Left lobe of liver (tissue), 2 donors: Measurements from ENCODE around the gene CFAP46. TPM values are rescaled to one million over a fixed set of nuclear protein-coding genes. Genes with fewer than 3 reads are reported as not detected.
"Not testable (repeated sequence)": the region's sequence is repeated elsewhere in the genome, so short reads cannot be mapped to it uniquely, and the experiment has no call there.

Experiments
- ATAC-seq: fragments of 200-7000 bp; cut with Tn5 transposase; one replicate; pipeline ENCODE4 v1.9.1; 2020; ENCODE audit warnings: mild to moderate bottlenecking, moderate library complexity
- DNase-seq: peaks from one replicate; pipeline ENCODE4 v3.0.0-alpha.2; 2020; ENCODE audit warnings: low spot score
- total RNA-seq: library from RNA; stranded (reverse); gene quantifications from one replicate; pipeline ENCODE4 v1.2.1, GENCODE V29; 2021
- donor health status: DM: no; HTN: no; CAD: no; lungs with moderate emphysema.
- donor health status: DM: no; HTN: yes; CAD: no.

The CFAP46 gene
- total RNA-seq, 1 donor from 2014 or later = 0.08 TPM

DNA sequence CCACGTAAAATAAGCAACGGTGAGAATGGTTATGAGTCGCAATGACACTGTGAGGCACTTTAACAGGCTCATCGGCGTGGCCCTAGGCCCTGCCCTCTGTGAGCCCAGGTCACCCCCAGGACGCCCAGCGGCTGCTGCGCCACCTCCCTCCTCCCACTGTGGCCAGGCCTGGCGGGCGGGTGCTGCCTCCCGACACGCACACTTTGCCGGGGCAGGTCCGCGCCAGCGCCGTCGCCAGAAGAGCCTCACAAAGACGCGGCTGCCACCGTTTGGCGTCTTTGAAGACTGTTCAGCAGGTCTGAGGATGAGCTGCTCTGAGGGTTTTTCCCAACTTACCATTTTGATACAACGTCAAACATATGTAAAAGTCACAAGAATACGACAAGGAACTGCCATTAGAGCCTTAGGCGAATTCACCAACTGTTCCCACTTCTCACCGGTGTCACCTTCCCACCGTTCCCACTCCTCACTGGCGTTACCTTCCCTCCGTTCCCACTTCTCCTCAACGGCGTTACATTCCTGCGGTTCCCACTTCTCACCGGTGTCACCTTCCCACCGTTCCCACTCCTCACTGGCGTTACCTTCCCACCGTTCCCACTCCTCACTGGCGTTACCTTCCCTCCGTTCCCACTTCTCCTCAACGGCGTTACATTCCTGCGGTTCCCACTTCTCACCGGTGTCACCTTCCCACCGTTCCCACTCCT lies 22.5 kb upstream of the CFAP46 start:
- not testable (repeated sequence) for ATAC-seq, DNase-seq

DNA sequence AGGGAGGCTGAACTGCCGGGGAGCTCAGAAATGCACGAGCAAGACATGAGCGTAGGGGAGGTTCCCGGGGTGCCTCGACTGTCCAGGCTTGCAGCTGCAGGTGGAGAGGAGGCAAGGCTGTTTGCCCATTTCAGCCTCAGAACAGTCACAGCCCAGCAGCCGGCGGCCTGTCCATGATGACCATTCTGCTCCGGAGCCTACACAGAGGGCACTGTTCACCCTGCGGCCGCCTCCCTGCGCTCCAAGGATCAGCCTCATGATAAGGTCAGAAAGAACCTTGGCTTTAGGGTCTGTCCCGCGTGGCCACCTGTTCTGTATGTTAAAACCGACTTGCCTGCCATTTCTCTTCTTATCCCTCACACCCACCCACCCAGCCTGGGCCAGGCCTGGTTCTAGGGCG lies 21.9 kb upstream of the CFAP46 start:
- no peak for DNase-seq
- no peak for ATAC-seq

DNA sequence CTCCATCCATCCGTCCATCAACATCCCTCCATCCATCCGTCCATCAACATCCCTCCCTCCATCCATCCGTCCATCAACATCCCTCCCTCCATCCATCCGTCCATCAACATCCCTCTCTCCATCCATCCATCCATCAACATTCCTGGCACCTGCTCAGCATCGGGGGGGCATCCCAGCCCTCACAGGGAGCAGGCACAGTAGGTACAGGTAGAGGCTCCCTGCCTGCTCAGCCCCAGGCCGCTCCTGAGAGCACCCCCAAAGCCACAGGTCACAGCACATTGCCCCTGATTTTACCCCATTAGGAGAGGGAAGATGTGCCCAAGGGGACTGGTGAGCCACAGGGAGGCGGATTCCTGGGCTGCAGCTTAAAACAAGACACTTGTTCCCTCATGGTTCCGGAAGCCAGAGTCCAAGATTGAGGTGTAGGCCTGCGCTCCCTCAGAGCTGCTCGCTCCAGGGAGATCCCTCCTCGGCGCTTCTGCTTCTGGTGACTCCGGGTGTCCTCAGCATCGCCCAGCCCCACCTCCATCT lies 21.1 kb upstream of the CFAP46 start:
- DNase-seq = no peak
- no peak for ATAC-seq

DNA sequence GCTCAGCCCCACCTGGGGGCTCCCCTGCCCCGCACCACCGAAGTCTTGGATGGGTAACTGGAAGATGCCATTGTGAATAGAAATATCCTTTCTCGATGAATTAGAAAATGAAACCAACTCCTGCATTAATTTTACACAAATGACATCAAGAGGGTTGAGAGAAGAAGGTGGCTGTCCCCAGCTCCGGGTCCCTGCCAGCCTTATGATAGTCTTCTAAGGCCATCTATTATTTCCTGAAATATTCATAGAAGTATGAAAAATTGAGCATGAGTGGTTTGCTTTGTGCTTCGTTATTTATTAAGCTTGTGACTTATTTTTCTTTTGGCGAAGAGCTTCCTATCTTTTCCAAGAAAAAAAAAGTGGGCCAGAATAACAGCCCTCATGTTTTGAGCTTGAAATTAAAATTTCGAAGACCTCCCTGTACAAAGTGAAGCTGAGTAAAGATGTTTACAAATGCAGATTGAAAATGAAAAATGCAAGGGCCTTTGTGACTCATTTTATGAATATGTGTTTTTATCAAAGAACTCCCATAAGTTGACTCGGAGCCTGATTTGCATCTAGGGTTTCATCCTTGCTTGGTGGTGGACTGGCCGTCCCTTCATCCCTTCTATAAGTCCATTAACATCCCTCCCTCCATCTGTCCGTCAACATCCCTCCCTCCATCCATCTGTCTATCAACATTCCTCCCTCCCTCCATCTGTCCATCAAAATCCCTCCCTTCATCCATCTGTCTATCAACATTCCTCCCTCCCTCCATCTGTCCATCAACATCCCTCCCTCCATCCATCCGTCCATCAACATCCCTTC lies 20.5 kb upstream of the CFAP46 start:
- ATAC-seq (peak; percentile 23), DNase-seq (no peak)

DNA sequence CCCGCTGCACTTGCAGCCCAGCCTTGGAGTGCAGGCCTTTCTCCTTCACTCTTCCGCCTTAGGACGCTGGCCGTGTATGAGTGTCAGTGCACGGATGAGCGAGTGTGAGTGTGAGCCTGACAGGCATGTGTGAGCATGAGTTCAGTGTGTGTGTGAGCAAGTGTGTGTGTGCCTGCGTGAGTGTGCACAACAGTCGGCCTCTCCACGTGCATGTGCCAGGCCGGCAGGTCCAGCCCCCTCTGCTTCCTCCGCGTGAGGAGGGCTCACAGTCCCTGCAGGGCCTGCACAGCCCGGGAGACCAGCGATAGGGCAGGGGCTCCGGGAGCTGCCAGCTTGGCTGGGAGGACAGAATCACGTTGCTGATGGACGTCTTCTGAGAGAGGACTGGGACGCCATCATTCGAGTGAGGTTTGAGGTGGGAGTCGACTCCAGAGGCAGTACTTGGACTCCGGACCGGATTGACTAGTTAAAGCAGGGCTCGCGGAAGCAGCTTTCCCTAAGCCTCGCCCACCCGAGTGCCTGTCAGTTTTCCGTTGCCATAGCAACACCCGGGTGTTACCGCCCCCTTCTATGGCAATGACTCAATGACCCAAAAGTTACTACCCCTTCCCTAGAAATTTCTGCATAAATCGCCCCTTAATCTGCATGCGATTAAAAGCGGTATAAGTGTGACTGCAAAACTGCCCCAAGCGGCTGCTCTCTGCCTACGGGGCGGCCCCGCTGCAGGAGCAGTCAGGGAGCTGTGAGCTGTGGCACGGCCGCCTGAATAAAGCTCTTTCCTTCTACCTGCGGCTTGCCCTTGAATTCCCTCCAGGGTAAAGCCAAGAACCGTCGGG lies 19.6 kb upstream of the CFAP46 start:
- peak; percentile 74 for ATAC-seq

DNA sequence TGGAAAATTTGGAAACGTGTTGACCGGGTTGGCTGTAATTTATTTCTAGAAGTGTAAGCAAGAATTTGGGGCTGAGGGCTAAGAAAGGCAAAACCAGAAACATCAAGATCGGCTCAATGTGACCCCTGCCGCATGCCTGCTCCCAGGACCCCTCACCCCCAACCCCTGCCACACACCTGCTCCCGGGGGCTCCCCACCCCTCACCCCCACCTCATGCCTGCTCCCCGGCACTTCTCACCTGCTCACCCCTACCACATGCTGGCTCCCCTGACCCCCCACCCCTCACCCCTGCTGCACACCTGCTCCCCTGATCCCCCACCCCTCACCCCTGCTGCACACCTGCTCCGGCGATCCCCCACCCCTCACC lies 19.0 kb upstream of the CFAP46 start:
- no peak for DNase-seq
- ATAC-seq = no peak

More for the DNA sequence above, 19.6 kb upstream of the CFAP46 start:
- DNase-seq = no peak

DNA sequence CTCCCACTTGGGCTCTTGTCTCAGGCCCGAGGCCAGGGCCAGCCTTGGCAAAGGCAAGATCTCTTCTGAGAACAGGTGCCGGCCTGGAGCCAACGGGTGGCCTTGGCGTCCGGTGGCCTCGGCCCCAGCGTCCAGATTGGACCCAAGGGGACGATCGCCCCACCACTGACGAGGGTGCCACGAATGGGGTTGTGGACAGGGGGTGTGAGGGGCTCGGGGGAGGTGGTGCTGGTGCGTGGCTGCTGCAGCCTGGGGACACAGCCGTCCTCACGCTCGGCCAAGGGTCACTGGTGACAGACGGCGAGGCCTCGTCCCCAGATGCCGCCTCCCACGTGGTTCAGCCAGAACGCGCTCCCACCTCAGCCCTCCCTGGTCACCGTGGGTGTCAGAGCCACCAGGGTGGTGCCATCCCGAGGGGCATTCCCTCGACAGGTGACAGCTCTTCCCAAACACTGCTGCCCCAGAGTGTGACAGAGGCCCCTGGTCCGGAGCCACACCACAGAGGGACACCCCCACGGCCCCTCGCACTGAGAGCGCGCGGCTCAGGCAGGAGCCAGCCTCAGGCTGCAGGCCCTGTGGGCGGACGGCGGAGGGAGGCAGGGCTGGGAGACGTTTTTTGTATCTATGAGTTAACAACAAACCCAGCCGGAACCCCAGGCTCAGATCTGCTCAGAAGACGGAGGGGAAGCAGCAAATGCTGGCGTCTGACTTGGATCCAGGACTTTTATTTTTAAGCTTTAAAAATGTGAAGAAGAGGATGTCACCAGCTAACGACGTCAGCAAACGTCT lies 18.5 kb upstream of the CFAP46 start:
- ATAC-seq (no peak), DNase-seq (no peak)

DNA sequence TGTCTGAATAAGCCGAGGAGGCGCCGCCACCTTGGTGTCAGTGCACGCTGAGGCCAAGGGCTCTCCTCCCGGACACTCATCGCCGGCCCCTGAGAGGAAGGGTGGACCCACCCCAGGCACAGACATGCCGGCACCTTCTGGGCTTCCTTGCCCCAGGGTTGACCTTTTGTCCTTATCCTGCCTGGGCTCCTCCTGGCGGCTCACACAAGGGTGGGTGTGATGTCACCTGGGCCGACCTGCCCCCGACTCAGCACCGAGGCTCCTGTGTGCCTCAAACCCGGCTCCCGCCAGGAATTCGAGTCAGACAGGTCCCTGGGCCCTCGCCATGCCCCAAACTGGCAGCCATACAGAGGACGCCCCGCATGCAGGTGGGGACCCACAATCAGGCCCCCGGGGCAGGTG lies 17.7 kb upstream of the CFAP46 start:
- no peak for ATAC-seq

DNA sequence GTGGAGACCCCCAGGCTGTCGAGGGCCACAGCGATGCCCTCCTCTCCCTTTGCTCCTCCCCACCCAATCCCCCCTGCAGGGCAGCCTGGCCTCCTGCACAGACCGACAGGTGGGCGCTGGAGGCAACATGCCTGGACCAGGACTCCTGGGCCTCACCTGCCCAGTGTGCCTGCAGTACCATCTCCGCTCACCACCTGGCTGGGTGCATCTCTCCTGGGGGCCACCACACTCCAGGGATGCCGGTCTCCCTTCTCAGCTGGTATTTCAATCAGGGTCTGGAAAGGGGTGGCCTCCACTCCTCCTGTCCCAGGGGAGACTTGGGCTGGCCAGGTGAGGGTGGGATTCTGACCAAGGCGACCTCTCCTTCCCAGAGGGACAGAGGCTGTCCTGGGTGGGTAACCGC lies 17.2 kb upstream of the CFAP46 start:
- ATAC-seq (no peak), DNase-seq (no peak)

More for the DNA sequence above, 17.7 kb upstream of the CFAP46 start:
- peak; percentile 45 for DNase-seq

DNA sequence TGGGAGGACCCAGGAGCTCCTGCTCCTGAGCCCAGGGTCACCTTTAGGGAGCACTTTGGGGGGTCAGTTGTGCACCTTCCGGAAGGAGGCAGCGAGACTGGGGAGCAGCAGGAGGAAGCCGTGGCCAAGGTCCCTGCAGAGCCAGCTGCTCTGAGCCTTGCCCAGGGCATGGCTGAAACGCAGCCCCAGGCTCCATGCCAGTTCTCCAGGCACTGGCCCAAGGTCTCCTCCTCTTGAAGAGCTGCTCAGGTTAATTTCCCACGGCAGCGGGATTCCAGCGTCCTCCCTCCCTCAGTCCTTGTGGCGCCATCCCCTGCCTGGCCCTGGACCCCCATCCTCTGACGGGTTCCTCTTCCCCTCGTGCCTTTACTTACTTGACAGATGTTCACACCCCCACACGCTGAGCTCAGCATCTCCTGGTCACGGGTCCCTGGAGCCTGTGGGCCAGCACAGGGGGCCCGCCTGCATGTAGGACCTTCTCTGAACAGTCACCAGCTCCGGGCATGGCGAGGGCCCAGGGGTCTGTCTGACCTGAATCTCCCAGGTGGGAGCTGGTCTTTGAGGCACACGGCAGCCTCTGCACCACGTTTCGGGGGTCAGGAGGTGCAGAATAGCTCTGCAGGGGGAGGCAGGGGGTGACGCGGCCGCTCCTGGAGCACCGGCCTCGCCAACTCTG lies 16.7 kb upstream of the CFAP46 start:
- ATAC-seq (peak; percentile 54), DNase-seq (peak; percentile 51)

DNA sequence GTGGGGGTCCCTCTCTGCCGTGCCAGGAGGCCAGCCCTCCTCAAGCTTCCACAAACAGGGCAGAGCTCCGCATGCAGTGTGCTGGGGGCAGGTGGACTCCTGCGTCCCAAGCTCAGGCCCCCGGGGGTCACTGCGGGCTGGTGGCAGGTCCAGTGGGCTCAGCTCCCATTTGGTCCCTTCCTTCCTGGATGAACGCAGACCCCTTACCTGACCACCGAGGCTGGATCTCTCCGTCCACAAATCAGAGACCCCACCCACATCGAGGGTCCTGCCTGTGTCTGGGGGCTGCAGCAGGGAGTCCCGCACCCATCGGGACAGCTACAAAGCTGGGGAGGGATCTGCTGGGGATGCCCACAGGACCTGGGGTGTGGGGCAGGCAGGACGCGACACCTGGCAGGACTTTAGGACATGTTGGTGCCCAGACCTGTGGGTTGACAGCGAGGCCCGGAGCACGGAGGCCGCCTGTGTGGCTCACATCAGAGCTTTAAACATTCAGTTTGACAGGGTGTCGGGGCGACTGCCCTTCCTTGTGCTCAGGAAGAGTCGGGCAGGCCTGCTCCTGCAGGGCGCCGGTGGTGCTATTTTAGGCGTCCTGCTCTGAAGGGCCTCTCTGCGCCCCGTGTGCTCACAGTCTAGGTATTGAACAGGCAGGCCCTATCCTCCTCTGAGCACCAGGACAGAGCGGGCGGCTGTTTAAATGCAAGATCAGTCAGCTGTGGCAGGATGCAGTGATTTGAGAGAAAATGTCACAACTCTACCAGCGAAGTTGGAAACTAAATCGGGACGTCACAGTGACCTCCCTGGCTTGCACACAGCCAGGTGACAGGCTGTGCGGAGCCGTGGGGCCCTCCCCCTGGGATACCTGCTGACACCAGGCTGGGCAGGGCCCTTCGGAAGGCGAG lies 15.9 kb upstream of the CFAP46 start:
- ATAC-seq = no peak
- DNase-seq = no peak

DNA sequence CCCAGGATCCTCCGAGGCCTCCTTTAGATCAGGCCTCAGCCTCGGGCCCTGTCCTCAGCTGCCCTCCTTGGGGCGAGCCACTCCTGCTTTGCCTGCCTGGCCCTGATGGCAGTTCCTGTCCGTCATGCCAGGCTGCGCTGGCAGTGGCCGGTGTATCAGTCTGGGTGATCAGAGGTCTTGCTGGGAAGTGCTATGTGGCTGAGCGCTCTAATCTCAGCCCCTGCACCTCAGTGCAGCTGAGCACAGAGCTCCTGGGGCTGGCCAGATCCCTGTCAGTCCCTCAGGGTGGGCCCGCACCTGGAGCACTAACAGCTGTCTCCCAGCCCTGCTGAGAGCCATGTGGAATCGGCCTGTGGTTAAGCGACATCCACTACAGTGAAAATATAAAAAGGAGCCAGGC lies 14.8 kb upstream of the CFAP46 start:
- DNase-seq (no peak), ATAC-seq (no peak)

DNA sequence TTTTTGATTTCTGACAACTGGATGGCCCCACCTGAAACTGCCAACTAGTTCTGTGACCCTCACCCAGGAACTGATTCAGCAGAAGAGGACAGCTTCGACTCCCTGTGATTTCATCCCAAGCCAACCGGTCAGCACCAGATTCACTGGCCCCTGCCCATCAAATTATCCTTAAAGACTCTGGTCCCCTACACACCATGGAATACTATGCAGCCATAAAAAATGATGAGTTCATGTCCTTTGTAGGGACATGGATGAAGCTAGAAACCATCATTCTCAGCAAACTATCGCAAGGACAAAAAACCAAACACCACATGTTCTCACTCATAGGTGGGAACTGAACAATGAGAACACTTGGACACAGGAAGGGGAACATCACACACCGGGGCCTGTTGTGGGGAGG lies 13.9 kb upstream of the CFAP46 start:
- DNase-seq, ATAC-seq: not testable (repeated sequence)

DNA sequence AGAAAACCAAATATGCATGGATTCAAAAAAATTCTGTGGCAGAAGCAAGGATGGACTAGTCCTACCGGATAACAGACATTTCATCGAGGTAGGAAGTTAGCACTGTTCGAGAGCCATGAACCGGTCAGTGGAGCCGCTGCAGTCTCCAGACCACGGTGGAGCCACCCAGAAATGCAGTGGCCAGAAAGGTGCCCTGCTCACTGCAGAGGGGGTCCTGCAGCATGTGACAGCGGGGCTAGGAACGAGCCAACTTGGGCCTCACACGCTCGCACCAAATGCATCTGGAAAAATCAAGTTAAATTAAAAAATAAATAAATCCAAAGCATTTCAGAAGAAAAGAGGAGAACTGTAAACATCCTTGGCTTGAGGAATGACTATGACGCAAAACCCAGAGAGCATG lies 13.1 kb upstream of the CFAP46 start:
- ATAC-seq = no peak
- peak; percentile 28 for DNase-seq

DNA sequence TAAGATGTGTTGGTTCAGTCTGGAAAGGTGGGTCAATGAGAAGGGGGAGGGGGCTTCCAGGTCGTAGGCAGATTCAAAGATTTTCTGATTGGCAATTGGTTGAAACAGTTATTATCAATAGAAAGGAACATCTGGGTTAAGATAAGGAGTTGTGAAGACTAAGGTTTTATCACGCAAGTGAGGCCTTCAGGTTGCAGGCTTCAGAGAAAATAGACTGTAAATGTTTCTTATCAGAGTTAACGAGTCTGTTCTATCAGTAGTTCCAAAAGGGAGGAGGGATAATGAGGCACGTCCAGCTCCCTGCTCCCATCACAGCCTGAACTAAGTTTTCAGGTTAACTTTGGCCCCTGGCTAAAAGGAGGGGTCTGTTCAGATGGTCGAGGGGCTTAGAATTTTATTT lies 11.1 kb upstream of the CFAP46 start:
- ATAC-seq (no peak), DNase-seq (no peak)

DNA sequence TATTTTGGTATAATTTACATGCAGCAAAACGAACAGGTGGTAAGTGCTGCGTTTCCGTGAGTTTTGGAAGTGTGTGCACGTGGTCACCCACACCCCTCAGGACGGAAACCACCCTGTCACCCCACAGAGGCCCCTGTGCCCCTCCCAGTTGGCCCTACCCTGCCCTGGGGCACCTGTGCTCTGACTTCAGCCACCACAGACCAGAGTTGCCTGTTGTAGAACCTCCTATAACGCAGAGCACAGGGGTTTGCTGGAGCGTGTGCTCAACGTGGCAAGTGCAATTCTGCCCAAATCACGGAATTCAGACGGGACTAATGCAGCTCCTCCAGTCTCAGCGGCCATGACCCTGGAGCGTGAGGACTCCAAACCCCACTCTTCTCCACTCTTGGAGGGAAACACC lies 9.6 kb upstream of the CFAP46 start:
- DNase-seq (no peak), ATAC-seq (no peak)

DNA sequence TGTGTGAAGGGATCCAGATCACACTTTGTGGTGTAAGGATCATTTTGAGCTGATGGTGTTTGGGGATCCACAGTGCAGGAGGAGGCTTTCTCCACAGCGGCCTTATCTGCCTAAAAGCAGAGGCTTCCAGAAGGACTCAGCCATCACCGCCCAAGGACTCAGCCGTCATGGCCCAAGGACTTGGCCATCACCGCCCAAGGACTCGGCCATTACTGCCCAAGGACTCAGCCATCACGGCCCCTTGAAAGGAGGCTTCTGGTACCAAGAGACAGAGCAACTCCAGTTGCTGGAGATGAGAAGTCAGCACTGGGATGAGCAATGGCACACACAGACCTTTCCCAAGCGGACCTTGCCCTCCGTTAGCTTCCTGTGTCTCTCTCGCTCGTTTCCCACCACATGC lies 6.0 kb upstream of the CFAP46 start:
- DNase-seq = no peak
- no peak for ATAC-seq

DNA sequence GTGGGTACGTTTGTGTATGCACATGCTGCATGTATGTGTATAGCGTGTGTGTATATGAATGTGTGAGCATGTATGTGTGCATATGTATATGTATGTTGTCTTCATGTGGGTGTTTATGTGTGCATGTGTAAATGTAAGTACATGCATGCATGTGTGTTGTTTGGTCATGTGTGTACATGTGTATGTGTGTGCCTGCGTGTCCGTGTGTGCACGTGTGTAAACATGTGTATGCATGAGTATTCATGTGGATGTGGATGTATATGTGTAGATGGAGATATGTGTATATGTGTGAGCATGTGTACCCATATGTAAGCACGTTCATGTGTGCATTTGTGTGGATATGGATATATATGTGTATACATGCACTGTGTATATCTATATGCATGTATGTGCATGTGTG lies 5.5 kb upstream of the CFAP46 start:
- no peak for ATAC-seq
- no peak for DNase-seq
